OCI-LY1 (cell line): ENCODE measurements around the gene CNN2.

Source experiments
- H2AFZ ChIP-seq: fragments of 200-600 bp; sonication (generic), shearing (Covaris generic); 2 replicates; pipeline ENCODE4 v1.6.0; 2014; ENCODE audit warnings: antibody characterized with exemption, mild to moderate bottlenecking, low read length
- H3F3A ChIP-seq: fragments of 200-600 bp; sonication (generic), shearing (Covaris generic); 2 replicates; pipeline ENCODE4 v1.6.0; 2014; ENCODE audit warnings: mild to moderate bottlenecking, antibody characterized with exemption, low read length, moderate library complexity; ENCODE audit not compliant: insufficient read depth
- H3K27ac ChIP-seq: fragments of 200-600 bp; sonication (generic); 2 replicates; pipeline ENCODE4 v1.5.1; 2014; ENCODE audit warnings: low read length, mixed run types, mild to moderate bottlenecking, low read depth; ENCODE audit not compliant: poor library complexity, severe bottlenecking
- H3K27me3 ChIP-seq: fragments of 200-600 bp; sonication (generic); 2 replicates; pipeline ENCODE4 v1.6.0; 2014; ENCODE audit warnings: antibody characterized with exemption, mild to moderate bottlenecking, low read length, moderate library complexity; ENCODE audit not compliant: insufficient read depth
- H3K36me3 ChIP-seq: fragments of 200-600 bp; sonication (generic); 2 replicates; pipeline ENCODE4 v1.6.1; 2014; ENCODE audit warnings: mild to moderate bottlenecking, antibody characterized with exemption, low read length, moderate library complexity, mixed read lengths; ENCODE audit not compliant: insufficient read depth
- H3K4me1 ChIP-seq: fragments of 200-600 bp; sonication (generic); 2 replicates; pipeline ENCODE4 v1.5.1; 2014; ENCODE audit warnings: mild to moderate bottlenecking, low read length, moderate library complexity; ENCODE audit not compliant: insufficient read depth, severe bottlenecking
- H3K4me2 ChIP-seq: fragments of 200-600 bp; sonication (generic), shearing (Covaris generic); 2 replicates; pipeline ENCODE4 v1.6.1; 2014; ENCODE audit warnings: low read length
- H3K4me3 ChIP-seq: fragments of 200-600 bp; sonication (generic); 2 replicates; pipeline ENCODE4 v1.5.1; 2014; ENCODE audit warnings: low read length, low read depth, mild to moderate bottlenecking, mixed read lengths; ENCODE audit not compliant: poor library complexity, severe bottlenecking
- H3K79me2 ChIP-seq: fragments of 200-600 bp; shearing (Covaris generic); 2 replicates; pipeline ENCODE4 v1.6.1; 2016; ENCODE audit warnings: mixed run types, low read length, mixed read lengths; ENCODE audit not compliant: insufficient read depth
- H3K9ac ChIP-seq: fragments of 200-600 bp; sonication (generic), shearing (Covaris generic); 2 replicates; pipeline ENCODE4 v1.6.1; 2014; ENCODE audit warnings: mild to moderate bottlenecking, low read length, mixed read lengths
- H3K9me2 ChIP-seq: fragments of 200-600 bp; sonication (generic), shearing (Covaris generic); 2 replicates; pipeline ENCODE4 v1.6.1; 2014; ENCODE audit warnings: low read depth, mild to moderate bottlenecking, low read length, mixed read lengths
- H3K9me3 ChIP-seq: fragments of 200-600 bp; shearing (Covaris generic); 2 replicates; pipeline ENCODE4 v1.6.1; 2014; ENCODE audit warnings: low read length, mixed read lengths
- H4K20me1 ChIP-seq: fragments of 200-600 bp; sonication (generic), shearing (Covaris generic); 2 replicates; pipeline ENCODE4 v1.6.0; 2016; ENCODE audit warnings: mild to moderate bottlenecking, low read length; ENCODE audit not compliant: insufficient read depth
- EZH2 ChIP-seq: fragments of 200-600 bp; sonication (generic), shearing (Covaris generic); IDR thresholded peaks from 2 replicates; pipeline ENCODE4 v1.8.0; 2017; ENCODE audit warnings: borderline replicate concordance, mixed run types, mild to moderate bottlenecking, antibody characterized with exemption, low read length, moderate library complexity, mixed read lengths
- TF ChIP-seq, protein P1 (sequence below): fragments of 200-600 bp; sonication (generic), shearing (Covaris generic); IDR thresholded peaks from 2 replicates; pipeline ENCODE4 v1.5.1; 2017; ENCODE audit warnings: mild to moderate bottlenecking, antibody characterized with exemption, low read length, moderate library complexity, mixed read lengths

The CNN2 gene

DNA sequence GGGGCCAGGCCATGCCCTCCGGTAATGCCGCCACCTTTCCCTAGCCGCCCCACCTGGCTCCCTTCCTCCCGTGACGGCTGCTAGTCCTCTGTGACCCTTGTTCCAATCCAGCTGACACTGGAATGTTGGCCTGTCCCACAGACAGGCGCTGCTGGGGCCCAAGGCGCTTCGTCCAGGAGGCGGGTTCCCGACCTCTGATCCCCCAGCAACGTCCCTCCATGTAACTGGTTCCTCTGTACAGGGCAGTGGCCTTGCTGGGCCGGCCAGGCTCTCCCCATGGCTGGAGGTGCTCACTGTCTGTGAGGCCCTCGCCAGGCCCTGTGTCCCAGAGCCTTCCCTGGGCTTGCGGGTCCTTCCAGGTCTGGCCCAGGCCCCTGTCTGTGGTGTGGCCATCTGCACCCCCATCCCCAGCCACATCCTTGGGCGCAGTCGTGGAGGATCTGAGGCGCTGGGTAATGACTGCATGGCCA is 33.0 kb upstream of the CNN2 start:
- Histone ChIP-seq H3K9me3 (no peaks in the 10 kb centered on the region), H3K4me2 (no peak overlapping the region), H3K27ac (no peak overlapping the region), H3K79me2 (no peaks in the 10 kb centered on the region), H3K9ac (no peak overlapping the region), H3K9me2 (no peaks in the 10 kb centered on the region), H3K36me3 (peaks cover 32% of the 10 kb centered on the region), H3K27me3 (no peaks in the 10 kb centered on the region; the same call in 1 of the 2 replicates), H3K4me3 (no peak overlapping the region), H3F3A (no peaks in the 10 kb centered on the region), H2AFZ (no peak overlapping the region), H3K4me1 (no peaks in the 10 kb centered on the region), H4K20me1 (no peaks in the 10 kb centered on the region)
- no peak for TF ChIP-seq EZH2
- TF ChIP-seq, protein P1, sequence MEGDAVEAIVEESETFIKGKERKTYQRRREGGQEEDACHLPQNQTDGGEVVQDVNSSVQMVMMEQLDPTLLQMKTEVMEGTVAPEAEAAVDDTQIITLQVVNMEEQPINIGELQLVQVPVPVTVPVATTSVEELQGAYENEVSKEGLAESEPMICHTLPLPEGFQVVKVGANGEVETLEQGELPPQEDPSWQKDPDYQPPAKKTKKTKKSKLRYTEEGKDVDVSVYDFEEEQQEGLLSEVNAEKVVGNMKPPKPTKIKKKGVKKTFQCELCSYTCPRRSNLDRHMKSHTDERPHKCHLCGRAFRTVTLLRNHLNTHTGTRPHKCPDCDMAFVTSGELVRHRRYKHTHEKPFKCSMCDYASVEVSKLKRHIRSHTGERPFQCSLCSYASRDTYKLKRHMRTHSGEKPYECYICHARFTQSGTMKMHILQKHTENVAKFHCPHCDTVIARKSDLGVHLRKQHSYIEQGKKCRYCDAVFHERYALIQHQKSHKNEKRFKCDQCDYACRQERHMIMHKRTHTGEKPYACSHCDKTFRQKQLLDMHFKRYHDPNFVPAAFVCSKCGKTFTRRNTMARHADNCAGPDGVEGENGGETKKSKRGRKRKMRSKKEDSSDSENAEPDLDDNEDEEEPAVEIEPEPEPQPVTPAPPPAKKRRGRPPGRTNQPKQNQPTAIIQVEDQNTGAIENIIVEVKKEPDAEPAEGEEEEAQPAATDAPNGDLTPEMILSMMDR = no peak

DNA sequence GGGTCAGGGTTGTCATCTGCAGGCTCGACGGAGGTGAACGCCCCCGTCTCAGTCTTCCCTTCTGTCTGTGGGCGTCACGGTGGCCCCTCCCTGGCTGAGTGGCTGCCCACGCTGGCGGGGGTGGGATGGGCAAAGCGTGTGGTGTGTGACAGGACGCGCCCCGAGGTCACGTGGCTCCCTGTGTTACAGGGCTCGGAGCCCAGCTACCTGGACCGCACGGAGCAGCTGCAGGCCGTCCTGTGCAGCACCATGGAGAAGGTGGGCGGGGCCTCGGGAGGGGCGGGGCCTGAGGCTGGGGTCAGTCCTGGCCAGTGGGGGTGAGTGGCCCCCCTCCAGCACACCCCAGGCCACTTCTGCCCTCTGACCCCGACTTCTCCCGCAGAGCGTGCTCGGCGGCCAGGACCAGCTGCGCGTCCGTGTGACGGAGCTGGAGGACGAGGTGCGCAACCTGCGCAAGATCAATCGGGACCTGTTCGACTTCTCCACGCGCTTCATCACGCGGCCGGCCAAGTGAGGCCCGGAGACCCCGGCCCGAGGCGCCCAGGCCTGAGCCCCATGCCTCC is 32.5 kb upstream of the CNN2 start:
- Histone ChIP-seq H3K9me2 (no peaks in the 10 kb centered on the region), H3K9me3 (no peaks in the 10 kb centered on the region), H4K20me1 (no peaks in the 10 kb centered on the region), H3K4me2 (no peak overlapping the region), H3K27me3 (no peaks in the 10 kb centered on the region; the same call in 1 of the 2 replicates), H3K27ac (no peak overlapping the region), H3K4me3 (no peak overlapping the region), H2AFZ (no peak overlapping the region), H3K79me2 (no peaks in the 10 kb centered on the region), H3K9ac (no peak overlapping the region), H3F3A (no peaks in the 10 kb centered on the region), H3K36me3 (peaks cover 28% of the 10 kb centered on the region), H3K4me1 (no peaks in the 10 kb centered on the region)
- TF ChIP-seq EZH2 = no peak
- TF ChIP-seq, protein P1 = no peak

DNA sequence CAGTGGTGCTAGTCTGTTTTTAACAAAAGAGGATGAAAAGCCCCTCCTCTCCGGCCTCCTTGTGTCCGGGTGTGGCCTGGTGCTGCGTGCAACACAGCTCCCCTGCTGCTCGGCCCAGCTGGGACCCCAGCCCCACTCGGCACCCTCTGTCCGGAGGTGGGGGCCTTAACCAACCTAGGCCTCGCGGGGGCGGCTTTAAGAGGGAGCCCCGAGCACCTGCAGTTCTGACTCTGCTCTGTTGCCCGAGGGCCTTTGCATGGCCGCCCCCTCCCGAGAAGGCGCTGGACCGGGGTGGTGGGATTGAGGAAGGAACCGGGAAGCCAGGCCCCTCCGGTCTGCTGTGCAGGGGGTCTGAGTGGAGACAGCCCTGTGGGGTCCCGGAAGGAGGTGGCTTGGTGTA is 31.9 kb upstream of the CNN2 start:
- H3K4me1 ChIP-seq = no peaks in the 10 kb centered on the region
- TF ChIP-seq EZH2 = no peak
- TF ChIP-seq, protein P1 = no peak
- no peaks in the 10 kb centered on the region for H4K20me1 ChIP-seq
- no peak overlapping the region for H3K9ac ChIP-seq
- no peaks in the 10 kb centered on the region for H3K79me2 ChIP-seq
- H3K36me3 ChIP-seq = peaks cover 28% of the 10 kb centered on the region
- H3K9me2 ChIP-seq = no peaks in the 10 kb centered on the region
- no peaks in the 10 kb centered on the region for H3K9me3 ChIP-seq
- H2AFZ ChIP-seq = no peak overlapping the region
- no peaks in the 10 kb centered on the region for H3F3A ChIP-seq
- no peak overlapping the region for H3K4me3 ChIP-seq
- no peak overlapping the region for H3K27ac ChIP-seq
- H3K4me2 ChIP-seq = no peak overlapping the region
- H3K27me3 ChIP-seq = no peaks in the 10 kb centered on the region; the same call in 1 of the 2 replicates
